DND-41 (cell line): Measurements from ENCODE around the gene SLC6A16.

Experiments
- CTCF ChIP-seq: IDR thresholded peaks from 2 replicates; pipeline ENCODE4 v1.5.1; 2012; ENCODE audit warnings: borderline replicate concordance, low read length, moderate library complexity, mild to moderate bottlenecking; ENCODE audit not compliant: poor library complexity, severe bottlenecking; ENCODE audit errors: extremely low read depth
- EZH2 ChIP-seq: IDR thresholded peaks from 3 replicates; pipeline ENCODE4 v1.6.1; 2012; ENCODE audit warnings: borderline replicate concordance, low read depth, mild to moderate bottlenecking, moderate library complexity, low read length, inconsistent platforms; ENCODE audit not compliant: severe bottlenecking

- TF ChIP-seq CTCF (no peak), EZH2 (no peak)
Observed at GRCh38 chr19:49368711-49369358, 43.8 kb upstream of the SLC6A16 start.
